Hepatic stellate cell (primary cell): ENCODE measurements around the gene GDPD2.

ENCODE experiments used
- DNase-seq: peaks from one replicate; pipeline ENCODE4 v3.0.0; 2011; ENCODE audit warnings: low spot score

Gene GDPD2

GRCh38 chrX:70476166-70476933, 53.2 kb downstream of the GDPD2 start:
- DNase-seq = no peak

DNA sequence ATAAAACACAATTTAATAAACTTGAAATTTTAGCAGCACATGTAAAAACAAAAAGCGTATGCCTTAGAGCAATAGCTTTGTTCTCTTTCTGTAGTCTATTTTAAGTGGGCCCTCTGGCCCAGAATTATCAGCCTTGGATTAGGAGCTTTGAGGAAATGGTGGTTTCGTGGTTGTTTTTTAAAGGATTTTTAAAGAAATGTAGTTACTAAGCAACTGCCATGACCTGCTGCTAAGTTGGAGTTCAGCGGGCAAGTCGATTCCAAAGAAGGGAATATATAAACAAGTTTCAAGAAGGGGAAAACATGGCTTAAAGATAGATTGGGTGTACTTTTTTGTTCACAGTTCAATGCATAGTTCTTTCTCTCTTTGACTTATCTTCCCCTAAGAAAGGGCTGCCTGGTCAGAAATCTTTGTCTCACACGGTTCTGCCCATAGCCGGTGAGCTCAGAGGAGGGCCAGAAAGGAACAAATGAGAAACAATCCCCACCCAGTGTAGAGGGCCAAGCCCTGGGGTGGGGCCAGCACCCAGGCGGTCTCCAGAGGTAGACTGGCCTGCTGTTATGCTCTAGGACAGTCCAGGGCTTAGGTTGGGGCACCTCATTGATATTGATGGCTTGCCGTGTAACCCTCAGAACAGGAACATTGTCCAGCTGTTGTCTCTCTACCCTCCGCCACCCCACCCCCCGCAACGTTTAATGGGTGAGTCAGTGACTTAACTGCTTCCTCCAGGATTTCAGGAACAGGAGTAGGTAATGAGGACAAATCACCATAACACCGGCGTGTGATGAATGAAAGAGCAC, 54.0 kb downstream of the GDPD2 start:
- DNase-seq = peak; percentile 36

- DNase-seq = no peak
Measured at GRCh38 chrX:70477734-70478075, 54.6 kb downstream of the GDPD2 start.

GRCh38 chrX:70478526-70479245, 55.6 kb downstream of the GDPD2 start:
- no peak for DNase-seq

DNA sequence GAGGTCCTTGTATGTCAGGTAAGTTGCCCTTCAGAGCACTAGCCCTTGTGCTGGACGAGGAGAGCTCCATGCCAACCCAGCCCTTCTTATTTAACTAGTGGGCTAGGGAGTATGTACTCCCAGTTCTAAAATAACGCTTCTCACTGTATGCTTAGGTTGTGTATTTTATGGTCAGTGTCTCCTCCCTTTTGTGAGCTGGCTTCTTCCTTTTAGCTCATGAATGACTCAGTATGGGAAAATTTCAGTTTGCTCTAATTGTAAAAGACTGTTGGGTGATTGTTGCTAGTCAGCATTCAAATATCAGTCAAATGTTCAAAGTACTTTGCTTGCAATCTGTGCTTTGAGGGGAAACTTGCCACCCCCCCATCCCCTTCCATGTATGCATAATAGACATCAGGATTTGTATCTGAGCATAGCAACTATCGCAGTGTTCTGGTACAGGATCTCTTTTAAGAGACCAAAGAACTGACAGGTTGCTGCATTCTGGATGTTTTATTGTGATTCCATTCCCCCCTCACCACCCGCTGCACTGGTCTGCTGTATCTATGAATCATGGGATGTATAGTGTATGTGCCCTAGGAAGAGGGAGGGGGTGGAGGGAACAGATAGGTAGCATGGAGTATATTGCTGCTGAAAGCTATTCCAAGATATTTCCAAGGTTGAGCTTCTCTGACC, 56.3 kb downstream of the GDPD2 start:
- DNase-seq = peak; percentile 29

GRCh38 chrX:70479922-70480659, 57.0 kb downstream of the GDPD2 start:
- no peak for DNase-seq

GRCh38 chrX:70480660-70481018, 57.5 kb downstream of the GDPD2 start:
- peak; percentile 27 for DNase-seq

DNA sequence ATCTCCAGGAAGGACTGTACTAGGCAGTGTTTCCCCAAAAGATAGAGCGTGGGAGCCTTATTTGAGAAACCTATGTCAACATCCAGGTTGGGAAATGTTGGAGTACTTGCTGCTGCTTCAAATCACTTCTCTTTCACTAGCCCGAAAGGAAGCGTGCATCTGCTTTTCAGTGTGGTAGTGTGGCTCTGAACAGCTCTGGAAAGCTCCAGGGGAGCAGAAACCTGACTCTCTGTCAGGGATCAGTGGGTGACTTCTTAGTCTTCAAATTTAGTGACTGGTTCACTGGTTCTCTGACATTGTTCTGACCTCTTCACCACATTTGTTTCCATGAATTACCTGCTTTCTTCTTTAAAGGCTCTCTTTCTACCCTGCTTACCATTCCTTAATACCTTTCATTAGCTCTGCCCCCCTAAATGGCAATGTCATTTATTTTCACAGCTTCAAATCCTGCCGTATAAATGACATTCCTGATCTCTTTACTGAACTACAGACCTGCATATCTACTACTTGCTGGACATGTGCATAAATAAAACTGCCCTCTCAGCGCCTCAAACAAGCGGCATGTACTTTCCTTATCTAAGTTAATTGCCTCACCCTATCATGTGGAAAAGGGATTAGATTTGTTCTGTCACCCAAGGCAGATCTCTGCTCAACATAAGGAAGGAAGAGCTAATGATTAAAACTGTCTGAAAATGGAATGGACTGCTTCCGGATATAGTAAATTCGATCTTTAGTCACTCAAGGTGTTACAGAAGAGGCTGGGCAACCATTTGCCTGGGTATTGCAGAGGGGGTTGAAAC, 58.6 kb downstream of the GDPD2 start:
- no peak for DNase-seq

GRCh38 chrX:70482300-70482699, 59.2 kb downstream of the GDPD2 start:
- no peak for DNase-seq
